Middle frontal gyrus (tissue), 1 donor: ENCODE measurements around the gene CT47A1.
"Not testable (repeated sequence)": the region's sequence is repeated elsewhere in the genome, so short reads cannot be mapped to it uniquely, and the experiment has no call there.

Source experiments
- DNase-seq: peaks from one replicate; pipeline ENCODE4 v3.0.0-alpha.2; 2015; ENCODE audit warnings: low spot score; ENCODE audit errors: extremely low spot score

Gene CT47A1

DNA sequence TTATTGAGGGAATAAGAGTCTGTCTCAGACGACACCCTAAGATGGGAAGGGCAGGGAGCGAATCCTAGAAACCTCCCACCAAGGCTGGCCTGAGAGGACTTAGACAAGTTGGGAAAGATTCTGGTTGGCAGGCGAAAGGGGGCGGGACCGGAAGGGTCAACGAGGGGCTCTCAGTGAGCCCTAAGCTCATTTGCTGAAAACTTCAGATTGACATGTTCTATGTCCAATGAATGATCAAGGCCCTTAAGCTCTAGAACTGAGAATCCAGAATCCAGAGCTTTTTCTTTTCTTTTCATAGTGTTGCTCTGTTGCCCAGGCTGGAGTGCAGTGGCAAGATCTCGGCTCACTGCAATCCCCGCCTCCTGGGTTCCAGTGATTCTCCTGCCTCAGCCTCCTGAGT lies at the start of gene CT47A1:
CT47A1 (minus strand) TSS at position 101 of the 400 bp plus-strand sequence. CDS start 231 bp downstream, outside the sequence.
- DNase-seq = not testable (repeated sequence)

DNA sequence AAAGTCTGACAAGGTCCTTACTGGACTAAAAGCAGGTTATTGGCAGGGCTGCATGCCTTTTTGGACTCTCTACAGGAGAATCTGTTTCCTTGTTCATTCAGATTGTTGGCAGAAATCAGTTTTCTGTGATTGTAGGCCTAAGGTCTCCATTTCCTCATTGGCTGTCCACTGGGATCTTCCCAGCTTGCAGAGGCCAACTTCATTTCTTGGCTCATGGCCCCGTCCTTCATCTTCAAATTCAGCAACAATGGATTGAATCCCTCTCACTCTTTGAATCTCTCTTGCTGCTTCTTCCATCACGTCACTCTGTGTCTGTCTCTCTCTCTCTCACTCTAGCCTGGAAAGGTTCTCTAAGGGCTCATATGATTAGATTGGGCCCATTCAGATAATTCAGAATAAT lies 47.0 kb upstream of the CT47A1 start:
- no peak for DNase-seq

DNA sequence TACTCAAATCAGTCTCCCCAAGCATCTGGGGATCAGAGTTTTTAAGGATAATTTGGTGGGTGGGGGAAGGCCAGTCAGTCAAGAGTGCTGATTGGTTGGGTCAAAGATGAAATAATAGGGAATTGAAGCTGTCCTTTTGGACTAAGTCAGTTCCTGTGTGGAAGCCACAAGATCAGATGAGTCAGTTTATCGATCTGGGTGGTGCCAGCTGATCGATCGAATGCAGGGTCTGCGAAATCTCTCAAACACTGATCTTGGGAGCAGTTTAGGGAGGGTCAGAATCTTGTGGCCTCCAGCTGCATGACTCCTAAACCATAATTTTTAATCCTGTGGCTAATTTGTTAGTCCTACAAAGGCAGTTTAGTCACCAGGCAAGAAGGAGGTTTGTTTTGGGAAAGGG lies 44.5 kb upstream of the CT47A1 start:
- DNase-seq = no peak

DNA sequence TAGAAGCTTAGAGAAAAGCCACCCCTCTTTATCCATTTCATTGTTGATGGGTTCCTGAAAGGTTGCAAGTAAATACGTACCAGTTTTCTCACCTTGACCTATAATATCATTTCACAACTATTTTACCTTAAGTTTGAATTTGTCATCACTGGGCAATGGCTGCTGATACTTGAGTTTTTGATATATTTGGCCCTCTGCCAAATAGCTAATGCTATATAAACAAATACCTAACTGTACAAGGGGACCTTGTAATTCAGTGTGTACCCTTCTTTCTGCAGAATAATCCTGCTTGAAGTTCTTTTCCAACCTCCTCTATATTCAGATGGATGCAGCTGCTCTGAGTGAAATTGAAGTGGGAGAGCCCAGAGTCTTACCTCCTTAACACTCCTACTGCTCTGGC lies 42.9 kb upstream of the CT47A1 start:
- DNase-seq = no peak

DNA sequence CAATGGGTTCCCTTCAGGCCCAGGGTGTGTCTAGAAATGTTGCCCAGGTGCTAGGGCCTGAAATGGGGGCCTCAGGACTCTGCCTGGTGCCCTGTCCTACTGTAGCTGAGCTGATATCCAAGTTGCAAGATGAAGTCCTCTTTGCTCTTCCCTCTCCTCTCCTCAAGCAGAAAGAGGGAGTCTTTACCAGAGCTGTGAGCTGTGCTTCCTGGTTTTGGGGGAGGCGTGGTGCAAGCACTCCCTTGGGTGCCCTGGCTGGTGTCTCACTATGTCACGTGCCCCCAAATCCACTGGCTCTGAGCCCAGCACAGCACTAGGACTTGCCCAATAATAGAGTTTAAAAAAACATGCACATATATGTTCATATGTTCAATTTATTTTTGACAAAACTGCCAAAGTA lies 29.3 kb upstream of the CT47A1 start:
- DNase-seq = no peak

DNA sequence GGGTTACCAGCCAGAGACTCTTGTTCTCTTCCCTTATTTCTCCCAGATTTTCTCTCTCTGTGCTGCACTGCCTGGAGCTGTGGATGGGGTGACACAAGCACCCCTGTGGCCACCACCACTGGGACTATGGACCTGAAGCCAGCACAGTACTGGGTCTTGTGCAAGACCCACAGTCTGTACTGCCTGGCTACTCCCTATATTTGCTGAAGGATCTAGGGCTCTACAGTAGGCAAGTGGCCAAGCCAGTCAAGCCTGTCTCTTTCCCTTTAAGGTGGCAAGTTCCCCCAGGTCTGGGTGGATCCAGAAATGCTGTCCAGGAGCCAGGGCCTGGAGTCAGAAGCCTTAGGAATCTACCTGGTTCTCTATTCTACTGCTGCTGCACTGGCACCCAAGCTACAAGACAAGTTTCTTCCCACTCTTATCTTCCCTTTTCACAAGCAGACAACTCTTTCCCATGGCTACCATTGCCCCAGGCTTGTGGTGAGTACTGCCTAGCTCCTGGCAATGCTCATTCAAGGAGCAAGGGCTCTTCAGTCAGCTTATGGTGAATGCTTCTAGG lies 28.4 kb upstream of the CT47A1 start:
- no peak for DNase-seq

DNA sequence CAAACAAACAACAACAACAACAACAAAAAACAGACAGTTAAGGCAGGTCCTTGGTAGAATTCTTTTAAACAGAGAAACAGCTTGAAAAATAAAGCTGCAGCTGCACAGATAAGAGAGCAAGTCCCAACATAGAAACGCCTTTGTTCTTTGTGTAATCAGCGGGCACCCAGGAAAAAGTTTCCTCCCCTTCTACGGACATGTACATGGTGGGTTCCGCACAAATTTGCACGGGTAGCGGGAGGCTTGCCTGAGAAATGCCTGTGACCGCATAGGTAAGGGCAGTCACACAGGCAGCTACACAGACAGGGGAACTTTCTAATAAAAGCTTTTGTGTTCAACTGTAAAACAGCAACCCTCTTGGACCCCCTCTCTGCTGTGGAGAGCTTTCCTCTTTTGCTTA lies 25.7 kb upstream of the CT47A1 start:
- no peak for DNase-seq

DNA sequence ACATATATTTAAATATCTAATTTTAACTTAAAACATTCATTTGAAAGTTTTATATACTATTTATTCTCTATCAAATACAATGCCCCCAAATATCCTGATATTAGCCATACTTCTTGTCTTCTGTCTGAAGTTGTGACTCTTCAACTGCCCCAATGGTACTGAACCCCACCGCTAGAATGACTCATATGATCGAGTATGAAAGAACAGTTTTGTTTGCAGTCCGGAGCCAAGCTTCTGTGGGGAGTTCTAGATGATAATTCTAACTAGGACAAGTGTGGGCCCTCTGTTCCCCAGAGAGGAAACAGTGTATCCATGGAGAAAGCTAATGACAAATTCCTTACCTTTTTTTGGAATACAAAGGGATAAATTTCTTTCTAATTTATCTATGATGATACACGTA lies 24.7 kb upstream of the CT47A1 start:
- DNase-seq = no peak

DNA sequence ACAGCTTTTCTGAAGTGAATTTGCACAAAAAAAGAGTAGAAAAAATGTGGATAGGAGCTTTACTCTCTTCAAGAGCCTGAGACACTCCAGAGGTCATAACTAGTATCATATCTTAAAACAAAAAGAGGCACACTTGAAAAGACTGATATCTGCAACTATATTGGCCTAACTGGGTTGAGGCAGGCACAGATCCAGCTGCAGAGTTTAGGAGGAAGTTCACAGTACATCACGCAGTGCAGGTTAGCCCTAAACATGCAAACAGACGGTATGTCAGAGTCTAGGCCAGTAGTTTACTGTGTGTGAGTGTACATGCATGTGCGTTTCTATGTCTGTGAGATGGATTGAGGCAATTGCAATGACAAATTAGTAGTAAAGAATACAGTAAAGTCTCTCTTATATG lies 24.2 kb upstream of the CT47A1 start:
- no peak for DNase-seq

DNA sequence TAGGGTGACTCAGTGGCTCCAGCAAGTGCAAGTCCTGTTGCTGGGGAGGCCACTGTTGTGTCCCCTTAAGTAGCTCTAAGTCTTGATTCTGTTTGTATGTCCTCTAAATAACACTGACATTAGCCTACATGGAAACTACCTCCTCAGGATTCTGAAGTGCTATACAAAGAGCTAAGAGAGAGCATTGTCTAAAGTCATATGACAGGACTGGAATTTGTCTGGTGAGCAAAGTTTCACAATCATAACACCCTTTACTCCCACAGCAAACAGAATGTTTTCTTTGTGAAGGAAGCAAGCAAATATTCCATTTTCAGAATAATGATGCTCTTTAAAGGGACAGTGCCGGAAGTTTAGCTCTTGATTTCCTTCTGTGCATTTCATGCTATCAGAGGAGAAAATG lies 23.4 kb upstream of the CT47A1 start:
- DNase-seq = no peak

DNA sequence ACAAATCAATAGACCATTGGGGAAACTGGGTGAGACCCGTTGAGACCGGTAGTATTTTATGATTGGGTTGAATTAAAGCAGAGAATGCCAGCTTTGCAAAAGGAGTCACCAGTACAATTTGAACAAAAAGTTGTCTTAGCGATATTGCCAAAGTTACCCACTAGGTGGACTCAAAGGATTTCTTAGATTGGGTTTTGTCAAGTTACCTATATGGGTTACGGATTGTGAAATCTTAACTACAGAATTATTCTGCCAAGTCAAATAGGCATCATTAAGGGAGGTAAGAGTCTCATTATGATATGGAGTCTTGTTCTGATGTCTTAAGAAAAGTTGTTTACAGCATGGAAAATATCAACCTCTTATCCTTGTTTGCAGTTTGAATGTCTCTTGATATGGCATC lies 15.0 kb upstream of the CT47A1 start:
- no peak for DNase-seq

DNA sequence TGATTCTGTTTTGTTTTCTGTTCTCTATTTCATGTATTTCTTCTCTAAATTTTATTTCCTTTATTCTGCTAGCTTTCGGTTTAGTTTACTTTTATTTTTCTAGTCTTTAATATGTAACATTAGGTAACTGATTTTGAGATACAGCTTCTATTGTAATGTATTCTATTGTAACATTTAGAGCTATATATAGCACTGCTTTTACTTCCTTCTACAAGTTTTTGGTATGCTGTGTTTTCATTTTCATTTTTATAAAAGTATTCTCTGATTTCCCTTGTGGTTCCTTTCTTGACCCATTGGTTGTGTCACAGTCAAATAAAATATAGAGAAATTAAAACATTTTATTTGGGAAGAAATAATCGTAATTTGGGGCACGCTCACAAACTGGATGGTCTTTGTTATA lies 13.9 kb upstream of the CT47A1 start:
- DNase-seq = no peak

DNA sequence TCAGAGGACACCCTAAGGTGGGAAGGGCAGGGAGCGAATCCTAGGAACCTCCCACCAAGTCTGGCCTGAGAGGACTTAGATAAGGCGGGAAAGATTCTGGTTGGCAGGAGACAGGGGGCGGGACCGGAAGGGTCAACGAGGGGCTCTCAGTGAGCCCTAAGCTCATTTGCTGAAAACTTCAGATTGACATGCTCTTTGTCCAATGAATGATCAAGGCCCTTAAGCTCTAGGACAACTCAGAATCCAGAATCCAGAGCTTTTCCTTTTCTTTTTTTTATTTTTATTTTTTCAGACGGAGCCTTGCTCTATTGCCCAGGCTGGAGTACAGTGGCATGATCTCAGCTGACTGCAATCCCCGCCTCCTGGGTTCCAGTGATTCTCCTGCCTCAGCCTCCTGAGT lies 29.1 kb downstream of the CT47A1 start, which contains the start of gene CT47A7:
CT47A7 (minus strand) TSS at position 101 of the 400 bp plus-strand sequence. CDS start 255 bp downstream, outside the sequence.
- DNase-seq = not testable (repeated sequence)
